HepG2 (cell line): ENCODE results near the gene STX12. TPM values are rescaled to one million over a fixed set of nuclear protein-coding genes. Genes with fewer than 3 reads are reported as not detected.

Experiments used
- CC2D1A ChIP-seq: sonication (generic); formaldehyde crosslinking; IDR thresholded peaks from 2 replicates; pipeline ENCODE4 v1.8.1; 2023; ENCODE audit warnings: mild to moderate bottlenecking, missing genetic modification reagents
- CCAR2 ChIP-seq: fragments of 200-400 bp; formaldehyde crosslinking; optimal IDR thresholded peaks from 2 replicates; pipeline ENCODE3; 2018; ENCODE audit warnings: low read depth, mild to moderate bottlenecking, low read length, moderate library complexity
- EHMT2 ChIP-seq: fragments of 200-600 bp; sonication (generic); IDR thresholded peaks from 2 replicates; pipeline ENCODE4 v1.7.0; 2017; ENCODE audit warnings: antibody characterized with exemption, low read depth, low read length, borderline replicate concordance
- GFI1 ChIP-seq: sonication (generic); formaldehyde crosslinking; IDR thresholded peaks from 2 replicates; pipeline ENCODE4 v1.5.0; 2020; ENCODE audit warnings: missing genetic modification reagents, mild to moderate bottlenecking, borderline replicate concordance
- JUND ChIP-seq: sonication (generic); formaldehyde crosslinking; IDR thresholded peaks from 2 replicates; pipeline ENCODE4 v1.8.0; 2022; ENCODE audit warnings: mild to moderate bottlenecking, missing genetic modification reagents
- ONECUT2 ChIP-seq: sonication (generic); formaldehyde crosslinking; IDR thresholded peaks from 2 replicates; pipeline ENCODE4 v1.4.0; 2020; ENCODE audit warnings: missing genetic modification reagents
- TSC22D2 ChIP-seq: sonication (generic); formaldehyde crosslinking; IDR thresholded peaks from 2 replicates; pipeline ENCODE4 v1.5.1; 2020; ENCODE audit warnings: missing genetic modification reagents, mild to moderate bottlenecking, borderline replicate concordance
- ZBTB1 ChIP-seq: sonication (generic); formaldehyde crosslinking; IDR thresholded peaks from 2 replicates; pipeline ENCODE4 v1.4.0; 2020; ENCODE audit warnings: missing genetic modification reagents, borderline replicate concordance
- ZBTB3 ChIP-seq: sonication (generic); formaldehyde crosslinking; IDR thresholded peaks from 2 replicates; pipeline ENCODE4 v1.4.0; 2020; ENCODE audit warnings: low read depth, mild to moderate bottlenecking, moderate library complexity, missing genetic modification reagents, borderline replicate concordance
- ZNF136 ChIP-seq: sonication (generic); formaldehyde crosslinking; IDR thresholded peaks from 2 replicates; pipeline ENCODE4 v1.8.1; 2022; ENCODE audit warnings: low read depth, mild to moderate bottlenecking, moderate library complexity, missing genetic modification reagents
- ZNF33A ChIP-seq: sonication (generic); formaldehyde crosslinking; IDR thresholded peaks from 2 replicates; pipeline ENCODE4 v1.5.1; 2020; ENCODE audit warnings: missing genetic modification reagents, mild to moderate bottlenecking, moderate library complexity, borderline replicate concordance
- ZNF343 ChIP-seq: sonication (generic); formaldehyde crosslinking; IDR thresholded peaks from 2 replicates; pipeline ENCODE4 v1.4.0; 2020; ENCODE audit warnings: mild to moderate bottlenecking, missing genetic modification reagents
- ZNF563 ChIP-seq: sonication (generic); formaldehyde crosslinking; IDR thresholded peaks from 2 replicates; pipeline ENCODE4 v1.8.0; 2022; ENCODE audit warnings: mild to moderate bottlenecking, moderate library complexity, missing genetic modification reagents
- ZNF782 ChIP-seq: sonication (generic); formaldehyde crosslinking; IDR thresholded peaks from 2 replicates; pipeline ENCODE4 v1.4.0; 2020; ENCODE audit warnings: missing genetic modification reagents, mild to moderate bottlenecking, borderline replicate concordance
- polyA plus RNA-seq, 8 experiments: library from polyadenylated mRNA; depleted of rRNA in 3 of 8; stranded (reverse) in 7 of 8; unstranded in 1 of 8; fragments of >200 nt; fragmentation: Illumina TruSeq in 4 of 8; extraction: Trizol in 4 of 8; gene quantifications; 2 replicates each; pipeline versions ENCODE4 v1.2.1 to v1.2.3, GENCODE V29; 2011 to 2016; ENCODE audit warnings: low read depth in 4 of 8, missing spikeins in 1 of 8, mixed read lengths in 1 of 8; ENCODE audit not compliant: insufficient read depth in 1 of 8
- total RNA-seq, 5 experiments: library from RNA; depleted of rRNA; stranded (reverse); fragments of >200 nt; fragmentation: Illumina TruSeq; extraction: Trizol; gene quantifications; 2 replicates each; pipeline ENCODE4 v1.2.3, GENCODE V29; 2016; ENCODE audit warnings: low read depth in 1 of 5
- TF ChIP-seq, protein P1 (sequence below): sonication (generic); formaldehyde crosslinking; IDR thresholded peaks from 2 replicates; pipeline ENCODE4 v1.4.0; 2020; ENCODE audit warnings: missing genetic modification reagents
- TF ChIP-seq, protein P2 (sequence below): sonication (generic); formaldehyde crosslinking; IDR thresholded peaks from 2 replicates; pipeline ENCODE4 v1.8.0; 2022; ENCODE audit warnings: missing genetic modification reagents, mild to moderate bottlenecking, moderate library complexity, borderline replicate concordance
- TF ChIP-seq, protein P3 (sequence below): sonication (generic); formaldehyde crosslinking; IDR thresholded peaks from 2 replicates; pipeline ENCODE4 v1.5.0; 2020; ENCODE audit warnings: missing genetic modification reagents
- TF ChIP-seq, protein P4 (sequence below): sonication (generic); formaldehyde crosslinking; conservative IDR thresholded peaks from 2 replicates; pipeline ENCODE4 v1.8.0; 2022; ENCODE audit warnings: mild to moderate bottlenecking, moderate library complexity, missing genetic modification reagents

The STX12 gene
- total and polyA plus RNA-seq, 2 of the 13 experiments (the other 11 are each of a cell fraction or from before 2014, with no cell fraction given) = 9.0 to 19.7 TPM

DNA sequence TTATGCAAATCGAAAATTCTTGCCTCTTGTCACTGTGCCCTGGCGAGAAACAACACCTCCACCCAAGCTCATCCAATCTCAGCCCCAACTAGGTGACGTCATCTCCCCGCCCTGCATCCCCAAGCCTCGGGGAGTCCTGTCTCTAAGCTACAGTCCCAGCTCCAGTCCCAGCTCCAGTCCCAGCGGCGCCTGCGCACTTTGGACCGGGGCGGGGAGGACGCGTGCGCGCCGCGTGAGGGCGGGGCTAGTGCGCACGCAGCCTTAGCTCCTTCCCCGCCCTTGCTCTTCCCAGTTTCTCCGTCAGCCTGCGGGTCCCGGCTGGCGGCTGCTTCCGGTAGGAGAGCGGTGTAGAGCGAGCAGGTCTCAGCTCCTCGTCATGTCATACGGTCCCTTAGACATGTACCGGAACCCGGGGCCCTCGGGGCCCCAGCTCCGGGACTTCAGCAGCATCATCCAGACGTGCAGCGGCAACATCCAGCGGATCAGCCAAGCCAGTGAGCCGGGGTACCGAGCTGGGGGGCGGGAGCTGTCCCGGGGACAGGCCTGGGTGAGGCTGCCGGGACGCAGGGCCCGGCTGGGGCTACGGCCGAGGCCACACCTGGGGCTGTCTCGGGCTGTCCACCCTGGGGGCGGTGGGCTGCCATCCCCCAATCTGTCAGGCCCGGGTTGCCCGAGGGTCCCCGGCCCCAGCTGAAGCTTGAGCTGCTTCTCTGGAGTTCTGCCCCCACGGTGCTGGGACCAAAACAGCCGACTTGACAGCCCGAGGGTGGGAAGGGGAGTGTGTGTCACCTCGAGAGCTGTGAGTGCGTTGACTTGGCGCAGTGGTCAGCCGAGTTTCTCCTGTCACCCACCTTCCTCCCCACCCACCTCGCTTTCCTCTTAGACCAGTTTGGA lies at the start of gene STX12 (continued):
- TF ChIP-seq, protein P1, sequence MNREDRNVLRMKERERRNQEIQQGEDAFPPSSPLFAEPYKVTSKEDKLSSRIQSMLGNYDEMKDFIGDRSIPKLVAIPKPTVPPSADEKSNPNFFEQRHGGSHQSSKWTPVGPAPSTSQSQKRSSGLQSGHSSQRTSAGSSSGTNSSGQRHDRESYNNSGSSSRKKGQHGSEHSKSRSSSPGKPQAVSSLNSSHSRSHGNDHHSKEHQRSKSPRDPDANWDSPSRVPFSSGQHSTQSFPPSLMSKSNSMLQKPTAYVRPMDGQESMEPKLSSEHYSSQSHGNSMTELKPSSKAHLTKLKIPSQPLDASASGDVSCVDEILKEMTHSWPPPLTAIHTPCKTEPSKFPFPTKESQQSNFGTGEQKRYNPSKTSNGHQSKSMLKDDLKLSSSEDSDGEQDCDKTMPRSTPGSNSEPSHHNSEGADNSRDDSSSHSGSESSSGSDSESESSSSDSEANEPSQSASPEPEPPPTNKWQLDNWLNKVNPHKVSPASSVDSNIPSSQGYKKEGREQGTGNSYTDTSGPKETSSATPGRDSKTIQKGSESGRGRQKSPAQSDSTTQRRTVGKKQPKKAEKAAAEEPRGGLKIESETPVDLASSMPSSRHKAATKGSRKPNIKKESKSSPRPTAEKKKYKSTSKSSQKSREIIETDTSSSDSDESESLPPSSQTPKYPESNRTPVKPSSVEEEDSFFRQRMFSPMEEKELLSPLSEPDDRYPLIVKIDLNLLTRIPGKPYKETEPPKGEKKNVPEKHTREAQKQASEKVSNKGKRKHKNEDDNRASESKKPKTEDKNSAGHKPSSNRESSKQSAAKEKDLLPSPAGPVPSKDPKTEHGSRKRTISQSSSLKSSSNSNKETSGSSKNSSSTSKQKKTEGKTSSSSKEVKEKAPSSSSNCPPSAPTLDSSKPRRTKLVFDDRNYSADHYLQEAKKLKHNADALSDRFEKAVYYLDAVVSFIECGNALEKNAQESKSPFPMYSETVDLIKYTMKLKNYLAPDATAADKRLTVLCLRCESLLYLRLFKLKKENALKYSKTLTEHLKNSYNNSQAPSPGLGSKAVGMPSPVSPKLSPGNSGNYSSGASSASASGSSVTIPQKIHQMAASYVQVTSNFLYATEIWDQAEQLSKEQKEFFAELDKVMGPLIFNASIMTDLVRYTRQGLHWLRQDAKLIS (CRISPR knock-in tag) = no peak
- TF ChIP-seq ZNF563 (CRISPR knock-in tag) (peak; percentile 79), CC2D1A (CRISPR knock-in tag) (no peak), EHMT2 (no peak), ZNF343 (CRISPR knock-in tag) (no peak), ZNF782 (CRISPR knock-in tag) (no peak), ZNF33A (CRISPR knock-in tag) (no peak), ZNF136 (CRISPR knock-in tag) (0 out of 2 replicates have a peak, but pooled peaks have one; percentile 56), ZBTB3 (no peak; the same call in 1 of the 2 replicates), CCAR2 (no peak), JUND (peak; percentile 86), GFI1 (peak; percentile 86; the same call in 1 of the 2 replicates), TSC22D2 (CRISPR knock-in tag) (no peak), ZBTB1 (CRISPR knock-in tag) (no peak), ONECUT2 (CRISPR knock-in tag) (0 out of 2 replicates have a peak, but pooled peaks have one; percentile 8)
- TF ChIP-seq, protein P2, sequence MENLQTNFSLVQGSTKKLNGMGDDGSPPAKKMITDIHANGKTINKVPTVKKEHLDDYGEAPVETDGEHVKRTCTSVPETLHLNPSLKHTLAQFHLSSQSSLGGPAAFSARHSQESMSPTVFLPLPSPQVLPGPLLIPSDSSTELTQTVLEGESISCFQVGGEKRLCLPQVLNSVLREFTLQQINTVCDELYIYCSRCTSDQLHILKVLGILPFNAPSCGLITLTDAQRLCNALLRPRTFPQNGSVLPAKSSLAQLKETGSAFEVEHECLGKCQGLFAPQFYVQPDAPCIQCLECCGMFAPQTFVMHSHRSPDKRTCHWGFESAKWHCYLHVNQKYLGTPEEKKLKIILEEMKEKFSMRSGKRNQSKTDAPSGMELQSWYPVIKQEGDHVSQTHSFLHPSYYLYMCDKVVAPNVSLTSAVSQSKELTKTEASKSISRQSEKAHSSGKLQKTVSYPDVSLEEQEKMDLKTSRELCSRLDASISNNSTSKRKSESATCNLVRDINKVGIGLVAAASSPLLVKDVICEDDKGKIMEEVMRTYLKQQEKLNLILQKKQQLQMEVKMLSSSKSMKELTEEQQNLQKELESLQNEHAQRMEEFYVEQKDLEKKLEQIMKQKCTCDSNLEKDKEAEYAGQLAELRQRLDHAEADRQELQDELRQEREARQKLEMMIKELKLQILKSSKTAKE (CRISPR knock-in tag) = no peak
- TF ChIP-seq, protein P3, sequence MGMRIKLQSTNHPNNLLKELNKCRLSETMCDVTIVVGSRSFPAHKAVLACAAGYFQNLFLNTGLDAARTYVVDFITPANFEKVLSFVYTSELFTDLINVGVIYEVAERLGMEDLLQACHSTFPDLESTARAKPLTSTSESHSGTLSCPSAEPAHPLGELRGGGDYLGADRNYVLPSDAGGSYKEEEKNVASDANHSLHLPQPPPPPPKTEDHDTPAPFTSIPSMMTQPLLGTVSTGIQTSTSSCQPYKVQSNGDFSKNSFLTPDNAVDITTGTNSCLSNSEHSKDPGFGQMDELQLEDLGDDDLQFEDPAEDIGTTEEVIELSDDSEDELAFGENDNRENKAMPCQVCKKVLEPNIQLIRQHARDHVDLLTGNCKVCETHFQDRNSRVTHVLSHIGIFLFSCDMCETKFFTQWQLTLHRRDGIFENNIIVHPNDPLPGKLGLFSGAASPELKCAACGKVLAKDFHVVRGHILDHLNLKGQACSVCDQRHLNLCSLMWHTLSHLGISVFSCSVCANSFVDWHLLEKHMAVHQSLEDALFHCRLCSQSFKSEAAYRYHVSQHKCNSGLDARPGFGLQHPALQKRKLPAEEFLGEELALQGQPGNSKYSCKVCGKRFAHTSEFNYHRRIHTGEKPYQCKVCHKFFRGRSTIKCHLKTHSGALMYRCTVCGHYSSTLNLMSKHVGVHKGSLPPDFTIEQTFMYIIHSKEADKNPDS (CRISPR knock-in tag) = no peak
- TF ChIP-seq, protein P4, sequence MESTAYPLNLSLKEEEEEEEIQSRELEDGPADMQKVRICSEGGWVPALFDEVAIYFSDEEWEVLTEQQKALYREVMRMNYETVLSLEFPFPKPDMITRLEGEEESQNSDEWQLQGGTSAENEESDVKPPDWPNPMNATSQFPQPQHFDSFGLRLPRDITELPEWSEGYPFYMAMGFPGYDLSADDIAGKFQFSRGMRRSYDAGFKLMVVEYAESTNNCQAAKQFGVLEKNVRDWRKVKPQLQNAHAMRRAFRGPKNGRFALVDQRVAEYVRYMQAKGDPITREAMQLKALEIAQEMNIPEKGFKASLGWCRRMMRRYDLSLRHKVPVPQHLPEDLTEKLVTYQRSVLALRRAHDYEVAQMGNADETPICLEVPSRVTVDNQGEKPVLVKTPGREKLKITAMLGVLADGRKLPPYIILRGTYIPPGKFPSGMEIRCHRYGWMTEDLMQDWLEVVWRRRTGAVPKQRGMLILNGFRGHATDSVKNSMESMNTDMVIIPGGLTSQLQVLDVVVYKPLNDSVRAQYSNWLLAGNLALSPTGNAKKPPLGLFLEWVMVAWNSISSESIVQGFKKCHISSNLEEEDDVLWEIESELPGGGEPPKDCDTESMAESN (CRISPR knock-in tag) = 0 out of 2 replicates have a peak, but pooled peaks have one; percentile 39
